ENCODE results near the gene ZFYVE28.
"Not testable (repeated sequence)": the region's sequence is repeated elsewhere in the genome, so short reads cannot be mapped to it uniquely, and the experiment has no call there.

GRCh38 chr4:2465544-2465943 is 47.1 kb upstream of the ZFYVE28 start:
- not testable (repeated sequence) for TF ChIP-seq CTCF, POLR2A (IDR thresholded peaks at IDR 0.05)

Measured in body of pancreas (tissue), 4 donors.